HepG2 (cell line): ENCODE measurements around the gene ZNF524. TPM values are rescaled to one million over a fixed set of nuclear protein-coding genes. Genes with fewer than 3 reads are reported as not detected.

Experiments
- ARNT2 ChIP-seq: sonication (generic); formaldehyde crosslinking; IDR thresholded peaks from 2 replicates; pipeline ENCODE4 v1.8.0; 2022; ENCODE audit warnings: mild to moderate bottlenecking, low read depth, missing genetic modification reagents, moderate library complexity
- CREBL2 ChIP-seq: sonication (generic); formaldehyde crosslinking; IDR thresholded peaks from 2 replicates; pipeline ENCODE4 v1.8.1; 2023; ENCODE audit warnings: missing genetic modification reagents, mild to moderate bottlenecking, borderline replicate concordance
- CTCF ChIP-seq: sonication (generic); formaldehyde crosslinking; IDR thresholded peaks from 2 replicates; pipeline ENCODE4 v1.5.0; 2020; ENCODE audit warnings: mild to moderate bottlenecking, missing genetic modification reagents, moderate library complexity
- KIAA2018 ChIP-seq: sonication (generic); formaldehyde crosslinking; IDR thresholded peaks from 2 replicates; pipeline ENCODE4 v1.5.0; 2020; ENCODE audit warnings: mild to moderate bottlenecking, missing genetic modification reagents, borderline replicate concordance
- MZF1 ChIP-seq: sonication (generic); formaldehyde crosslinking; IDR thresholded peaks from 2 replicates; pipeline ENCODE4 v1.8.1; 2023; ENCODE audit warnings: mild to moderate bottlenecking, missing genetic modification reagents, borderline replicate concordance
- PLSCR1 ChIP-seq: sonication (generic); formaldehyde crosslinking; IDR thresholded peaks from 2 replicates; pipeline ENCODE4 v1.5.0; 2020; ENCODE audit warnings: missing genetic modification reagents, mild to moderate bottlenecking, borderline replicate concordance
- THAP8 ChIP-seq: sonication (generic); formaldehyde crosslinking; IDR thresholded peaks from 2 replicates; pipeline ENCODE4 v1.5.1; 2020; ENCODE audit warnings: missing genetic modification reagents, mild to moderate bottlenecking, borderline replicate concordance
- WIZ ChIP-seq: sonication (generic); formaldehyde crosslinking; IDR thresholded peaks from 2 replicates; pipeline ENCODE4 v1.5.1; 2020; ENCODE audit warnings: mild to moderate bottlenecking, missing genetic modification reagents
- ZFP82 ChIP-seq: sonication (generic); formaldehyde crosslinking; IDR thresholded peaks from 2 replicates; pipeline ENCODE4 v1.5.1; 2020; ENCODE audit warnings: mild to moderate bottlenecking, missing genetic modification reagents, borderline replicate concordance
- ZNF597 ChIP-seq: sonication (generic); formaldehyde crosslinking; IDR thresholded peaks from 2 replicates; pipeline ENCODE4 v1.5.0; 2020; ENCODE audit warnings: missing genetic modification reagents
- ZSCAN9 ChIP-seq: IDR thresholded peaks from 2 replicates; pipeline ENCODE4 v1.6.1; 2016; ENCODE audit warnings: borderline replicate concordance
- polyA plus RNA-seq, 8 experiments: library from polyadenylated mRNA; depleted of rRNA in 3 of 8; stranded (reverse) in 7 of 8; unstranded in 1 of 8; fragments of >200 nt; fragmentation: Illumina TruSeq in 4 of 8; extraction: Trizol in 4 of 8; gene quantifications; 2 replicates each; pipeline versions ENCODE4 v1.2.1 to v1.2.3, GENCODE V29; 2011 to 2016; ENCODE audit warnings: low read depth in 4 of 8, missing spikeins in 1 of 8, mixed read lengths in 1 of 8; ENCODE audit not compliant: insufficient read depth in 1 of 8
- total RNA-seq, 5 experiments: library from RNA; depleted of rRNA; stranded (reverse); fragments of >200 nt; fragmentation: Illumina TruSeq; extraction: Trizol; gene quantifications; 2 replicates each; pipeline ENCODE4 v1.2.3, GENCODE V29; 2016; ENCODE audit warnings: low read depth in 1 of 5

Gene ZNF524
- total and polyA plus RNA-seq, 2 of the 13 experiments (the other 11 are each of a cell fraction or from before 2014, with no cell fraction given) = 3.2 to 4.6 TPM

GRCh38 chr19:55581145-55581822 lies 18.8 kb upstream of the ZNF524 start (continued):
- no peak for TF ChIP-seq PLSCR1 (CRISPR knock-in tag)
- peak; percentile 55; the same call in 1 of the 2 replicates for TF ChIP-seq ARNT2 (CRISPR knock-in tag)
- no peak for TF ChIP-seq CREBL2 (CRISPR knock-in tag)
- no peak for TF ChIP-seq KIAA2018
- peak; percentile 88; the same call in 1 of the 2 replicates for TF ChIP-seq ZSCAN9 (CRISPR knock-in tag)
- no peak for TF ChIP-seq ZFP82 (CRISPR knock-in tag)
- no peak for TF ChIP-seq CTCF (CRISPR knock-in tag)
- TF ChIP-seq MZF1 (CRISPR knock-in tag) = no peak
- no peak for TF ChIP-seq ZNF597 (CRISPR knock-in tag)
- TF ChIP-seq THAP8 (CRISPR knock-in tag) = no peak
- peak; percentile 83; the same call in 1 of the 2 replicates for TF ChIP-seq WIZ (CRISPR knock-in tag)
